Mucosa of descending colon (tissue), 3 donors: ENCODE data around the gene ACCSL. TPM values are rescaled to one million over a fixed set of nuclear protein-coding genes. Genes with fewer than 3 reads are reported as not detected.

Experiments
- ATAC-seq: fragments of 200-7000 bp; cut with Tn5 transposase; one replicate; pipeline ENCODE4 v1.9.1; 2020; ENCODE audit warnings: mild to moderate bottlenecking, moderate library complexity
- DNase-seq, 3 donors: peaks; one replicate each; pipeline ENCODE4 v3.0.0-alpha.2; 2020
- H3K36me3 ChIP-seq: fragments of 200-600 bp; one replicate; pipeline ENCODE4 v1.8.0; 2021; ENCODE audit warnings: low read depth, mild to moderate bottlenecking
- H3K4me1 ChIP-seq: fragments of 200-600 bp; one replicate; pipeline ENCODE4 v1.8.0; 2021; ENCODE audit warnings: low read depth, mild to moderate bottlenecking
- H3K4me3 ChIP-seq: fragments of 200-600 bp; one replicate; pipeline ENCODE4 v1.8.0; 2021; ENCODE audit warnings: mild to moderate bottlenecking
- H3K9me3 ChIP-seq: fragments of 200-600 bp; one replicate; pipeline ENCODE4 v1.8.0; 2021; ENCODE audit warnings: mild to moderate bottlenecking
- intact Hi-C, 2 donors: fragments of 100-400 bp; cut with DNase I in 1 of 2; cut with micrococcal nuclease in 1 of 2; formaldehyde crosslinking; loops; one replicate each; pipeline versions ENCODE4 v1.11.0 to v1.11.1; 2022; cut with DNase I, micrococcal nuclease
- total RNA-seq, 3 donors: library from RNA; stranded (reverse); fragmentation: NEBNext Ultra II Directional in 2 of 3; extraction: Animal tissue kit (Norgen Biotek cat#: 25700) in 2 of 3; gene quantifications; one replicate each; pipeline versions ENCODE4 v1.2.1 to v1.2.4, GENCODE V29; 2021 to 2023
- TF ChIP-seq, protein P1 (sequence below): fragments of 200-600 bp; IDR thresholded peaks from one replicate; pipeline ENCODE4 v1.8.0; 2022; ENCODE audit warnings: antibody characterized with exemption, mild to moderate bottlenecking
- donor health status: DM: no; HTN: no; CAD: no; lungs with moderate emphysema.
- donor health status: DM: no; HTN: no; CAD: no.
- donor health status: DM: no; HTN: yes; CAD: no.

ACCSL gene
- total RNA-seq, 3 donors from 2014 or later, result not detected

DNA sequence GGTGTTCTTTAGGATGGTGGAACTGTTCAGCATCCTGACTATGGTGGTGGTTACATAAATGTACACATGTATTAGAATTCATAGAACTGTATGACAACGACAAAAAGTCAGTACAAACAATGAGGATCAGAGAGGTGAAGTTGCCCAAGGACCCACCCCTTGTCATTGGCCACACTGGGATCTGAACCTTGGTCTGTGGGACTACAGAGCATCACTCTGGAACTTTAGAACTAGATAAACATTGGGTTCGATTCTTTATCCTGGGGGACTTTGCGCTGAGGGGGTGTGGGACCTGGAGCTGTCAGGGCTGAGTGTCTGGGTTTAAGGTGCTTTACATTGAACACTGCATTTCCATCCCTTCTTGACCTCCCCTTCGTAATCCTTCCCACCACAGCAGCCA, 34.9 kb downstream of the ACCSL start:
- DNase-seq (no peak), ATAC-seq (no peak)
- no peaks in the 10 kb centered on the region for H3K4me1 ChIP-seq
- H3K9me3 ChIP-seq, result no peaks in the 10 kb centered on the region
- TF ChIP-seq, protein P1, sequence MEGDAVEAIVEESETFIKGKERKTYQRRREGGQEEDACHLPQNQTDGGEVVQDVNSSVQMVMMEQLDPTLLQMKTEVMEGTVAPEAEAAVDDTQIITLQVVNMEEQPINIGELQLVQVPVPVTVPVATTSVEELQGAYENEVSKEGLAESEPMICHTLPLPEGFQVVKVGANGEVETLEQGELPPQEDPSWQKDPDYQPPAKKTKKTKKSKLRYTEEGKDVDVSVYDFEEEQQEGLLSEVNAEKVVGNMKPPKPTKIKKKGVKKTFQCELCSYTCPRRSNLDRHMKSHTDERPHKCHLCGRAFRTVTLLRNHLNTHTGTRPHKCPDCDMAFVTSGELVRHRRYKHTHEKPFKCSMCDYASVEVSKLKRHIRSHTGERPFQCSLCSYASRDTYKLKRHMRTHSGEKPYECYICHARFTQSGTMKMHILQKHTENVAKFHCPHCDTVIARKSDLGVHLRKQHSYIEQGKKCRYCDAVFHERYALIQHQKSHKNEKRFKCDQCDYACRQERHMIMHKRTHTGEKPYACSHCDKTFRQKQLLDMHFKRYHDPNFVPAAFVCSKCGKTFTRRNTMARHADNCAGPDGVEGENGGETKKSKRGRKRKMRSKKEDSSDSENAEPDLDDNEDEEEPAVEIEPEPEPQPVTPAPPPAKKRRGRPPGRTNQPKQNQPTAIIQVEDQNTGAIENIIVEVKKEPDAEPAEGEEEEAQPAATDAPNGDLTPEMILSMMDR, result no peak
- intact Hi-C loops, result no loop called here
- H3K36me3 ChIP-seq, result no peaks in the 10 kb centered on the region
- H3K4me3 ChIP-seq, result no peak overlapping the region

DNA sequence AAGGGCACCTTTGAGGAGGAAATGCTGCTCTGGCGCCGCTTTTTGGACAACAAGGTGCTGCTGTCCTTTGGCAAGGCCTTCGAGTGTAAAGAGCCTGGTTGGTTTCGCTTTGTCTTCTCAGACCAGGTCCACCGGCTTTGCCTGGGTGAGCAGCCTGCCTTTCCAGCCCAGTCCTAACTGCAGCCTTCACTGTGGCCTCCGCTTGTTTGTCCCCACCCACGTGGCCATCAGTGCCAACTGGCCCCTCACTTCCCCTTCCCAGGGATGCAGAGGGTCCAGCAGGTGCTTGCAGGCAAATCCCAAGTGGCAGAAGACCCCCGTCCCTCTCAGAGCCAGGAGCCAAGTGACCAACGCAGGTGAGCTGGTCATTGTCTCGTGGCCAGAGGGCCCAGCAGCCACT, 35.7 kb downstream of the ACCSL start:
- Histone ChIP-seq H3K9me3 (no peaks in the 10 kb centered on the region), H3K36me3 (no peaks in the 10 kb centered on the region), H3K4me1 (no peaks in the 10 kb centered on the region), H3K4me3 (no peak overlapping the region)
- TF ChIP-seq, protein P1, result no peak
- intact Hi-C loops, result no loop called here
- ATAC-seq, result no peak
- no peak for DNase-seq

DNA sequence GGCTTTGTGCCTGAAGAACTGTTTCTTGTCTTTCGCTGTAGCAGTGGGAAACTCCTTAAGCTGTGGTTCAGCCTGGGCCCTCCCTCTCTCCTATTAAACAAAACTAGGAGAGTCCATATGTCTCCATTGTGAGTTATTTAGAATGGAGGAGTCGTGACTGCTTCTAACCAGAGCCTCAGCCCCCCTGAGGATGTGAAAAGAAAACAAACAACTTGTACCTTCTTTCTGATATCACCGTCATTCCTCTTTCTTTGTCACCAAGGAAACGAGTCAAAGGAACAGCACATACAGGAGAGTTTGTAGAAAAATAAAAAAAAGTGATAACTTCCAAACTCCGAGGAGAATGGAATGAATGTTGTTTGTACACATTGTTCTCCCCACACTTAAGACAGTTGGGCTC, 36.1 kb downstream of the ACCSL start:
- intact Hi-C loops, result no loop called here
- H3K4me3 ChIP-seq, result no peak overlapping the region
- no peaks in the 10 kb centered on the region for H3K9me3 ChIP-seq
- H3K4me1 ChIP-seq, result no peaks in the 10 kb centered on the region
- ATAC-seq, result no peak
- TF ChIP-seq, protein P1, result no peak
- H3K36me3 ChIP-seq, result no peaks in the 10 kb centered on the region
- no peak for DNase-seq

DNA sequence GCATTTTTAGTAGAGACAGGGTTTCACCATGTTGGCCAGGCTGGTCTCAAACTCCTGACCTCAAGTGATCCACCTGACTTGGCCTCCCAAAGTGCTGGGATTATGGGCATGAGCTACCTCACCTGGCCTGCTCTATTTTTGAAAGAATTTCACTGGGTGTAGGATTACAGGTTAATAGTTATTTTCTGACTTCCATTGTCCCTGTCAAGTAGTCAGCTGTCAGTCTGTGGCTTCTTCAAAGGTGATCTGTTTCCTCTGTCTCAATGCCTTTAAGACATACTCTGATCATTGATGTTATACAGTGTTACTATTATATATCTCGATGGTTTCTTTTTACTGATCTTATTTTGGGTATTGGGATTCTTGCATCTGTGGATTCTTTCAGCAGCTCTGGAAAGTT, 37.5 kb downstream of the ACCSL start:
- no peak overlapping the region for H3K4me3 ChIP-seq
- no peaks in the 10 kb centered on the region for H3K36me3 ChIP-seq
- no peaks in the 10 kb centered on the region for H3K9me3 ChIP-seq
- intact Hi-C loops, result no loop called here
- ATAC-seq, result no peak
- H3K4me1 ChIP-seq, result no peaks in the 10 kb centered on the region
- TF ChIP-seq, protein P1, result no peak
- no peak for DNase-seq

DNA sequence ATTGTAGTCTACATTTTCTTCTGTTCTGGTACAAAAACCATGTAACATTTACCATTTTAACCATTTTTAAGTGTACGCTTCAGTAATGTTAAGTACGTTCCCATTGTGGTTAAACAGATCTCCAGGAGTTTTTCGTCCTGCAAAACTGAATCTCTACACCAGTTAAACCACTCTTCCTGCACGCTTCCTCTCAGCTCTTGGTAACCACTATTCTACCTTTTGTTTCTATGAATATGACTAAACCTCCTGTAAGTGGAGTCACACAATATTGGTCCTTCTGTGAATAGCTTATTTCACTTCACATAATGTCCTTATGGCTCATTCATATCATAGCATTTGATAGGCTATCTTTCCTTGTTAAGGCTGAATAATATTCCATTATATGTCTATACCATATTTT, 40.6 kb downstream of the ACCSL start:
- no peak for DNase-seq
- intact Hi-C loops, result no loop called here
- ATAC-seq, result no peak
- no peaks in the 10 kb centered on the region for H3K4me1 ChIP-seq
- no peaks in the 10 kb centered on the region for H3K36me3 ChIP-seq
- H3K9me3 ChIP-seq, result no peaks in the 10 kb centered on the region
- TF ChIP-seq, protein P1, result no peak
- H3K4me3 ChIP-seq, result no peak overlapping the region

DNA sequence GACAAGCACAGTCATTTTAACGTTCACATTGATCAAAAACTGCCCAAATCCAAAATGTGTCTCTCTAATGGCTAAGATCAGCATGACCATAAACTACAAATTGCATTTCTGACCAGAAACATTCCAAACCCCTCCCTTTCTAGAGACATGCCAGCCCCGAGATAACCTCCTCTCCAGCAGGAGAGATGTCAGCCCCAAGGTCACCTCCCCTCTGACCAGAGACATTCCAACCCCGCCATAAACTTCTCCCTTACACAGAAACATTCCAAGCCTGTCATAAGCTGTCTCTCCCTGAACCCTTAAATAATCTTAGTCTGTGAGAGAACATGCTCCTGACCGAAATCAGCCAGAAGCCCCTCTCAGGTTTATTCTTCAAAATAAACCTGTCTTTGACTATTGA, 41.1 kb downstream of the ACCSL start:
- ATAC-seq, result no peak
- intact Hi-C loops, result no loop called here
- no peak for DNase-seq
- Histone ChIP-seq H3K4me1 (no peaks in the 10 kb centered on the region), H3K36me3 (no peaks in the 10 kb centered on the region), H3K4me3 (no peak overlapping the region), H3K9me3 (no peaks in the 10 kb centered on the region)
- TF ChIP-seq, protein P1, result no peak
